GM06990 (cell line): ENCODE data around the gene NEUROD4.

Source experiments
- DNase-seq: peaks from one replicate; pipeline ENCODE4 v3.0.0-alpha.2; 2011; ENCODE audit not compliant: insufficient read length; ENCODE audit errors: extremely low read depth
- H3K27me3 ChIP-seq: replicated peaks from 2 replicates; pipeline ENCODE4 v1.6.0; 2011; ENCODE audit warnings: low read length; ENCODE audit not compliant: control insufficient read depth, insufficient read depth
- H3K36me3 ChIP-seq: 2 replicates; pipeline ENCODE4 v1.5.1; 2011; ENCODE audit warnings: low read length; ENCODE audit not compliant: control insufficient read depth, insufficient read depth
- H3K4me3 ChIP-seq: replicated peaks from 2 replicates; pipeline ENCODE4 v1.5.1; 2011; ENCODE audit warnings: low read depth, mild to moderate bottlenecking, control low read depth, low read length
- CTCF ChIP-seq: IDR thresholded peaks from 2 replicates; pipeline ENCODE4 v1.5.1; 2011; ENCODE audit warnings: low read length, control low read depth, mild to moderate bottlenecking, inconsistent platforms; ENCODE audit not compliant: insufficient read depth, poor library complexity, severe bottlenecking

NEUROD4 gene

GRCh38 chr12:54977155-54977554 lies 42.6 kb upstream of the NEUROD4 start:
- H3K4me3 ChIP-seq, result no peak overlapping the region

GRCh38 chr12:54977857-54978256 lies 41.9 kb upstream of the NEUROD4 start:
- H3K36me3 ChIP-seq, result peaks cover 2% of the 10 kb centered on the region
- no peak overlapping the region for H3K4me3 ChIP-seq
- DNase-seq, result no peak
- no peaks in the 10 kb centered on the region for H3K27me3 ChIP-seq
- TF ChIP-seq CTCF, result no peak

More at GRCh38 chr12:54977155-54977554, 42.6 kb upstream of the NEUROD4 start:
- Histone ChIP-seq H3K27me3 (no peaks in the 10 kb centered on the region), H3K36me3 (peaks cover 2% of the 10 kb centered on the region)
- DNase-seq, result no peak
- no peak for TF ChIP-seq CTCF

DNA sequence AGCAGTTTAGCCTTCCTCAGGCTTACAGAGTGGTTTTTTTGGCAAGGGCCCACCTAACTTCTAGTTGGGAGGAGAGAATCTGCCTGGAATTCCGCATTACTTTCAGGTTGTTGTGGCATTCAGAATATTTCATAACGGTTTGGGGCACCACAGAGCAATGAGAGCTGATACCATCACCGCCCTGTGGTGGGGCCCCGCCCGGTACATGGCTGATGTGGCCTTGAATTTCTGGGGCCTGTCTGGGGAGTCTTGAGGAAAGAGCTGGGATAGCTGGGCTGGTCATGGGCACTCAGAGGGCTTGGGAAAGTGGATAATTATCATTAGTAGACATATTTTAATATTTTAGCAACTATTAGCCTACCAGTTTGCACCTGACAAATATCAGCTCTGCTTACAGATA lies 39.4 kb upstream of the NEUROD4 start:
- Histone ChIP-seq H3K36me3 (no peaks in the 10 kb centered on the region; the same call in none of the 2 replicates), H3K4me3 (no peak overlapping the region), H3K27me3 (no peaks in the 10 kb centered on the region)
- no peak for DNase-seq
- TF ChIP-seq CTCF, result no peak

- no peaks in the 10 kb centered on the region for H3K27me3 ChIP-seq
- no peak for TF ChIP-seq CTCF
- H3K36me3 ChIP-seq, result no peaks in the 10 kb centered on the region; the same call in 1 of the 2 replicates
- no peak overlapping the region for H3K4me3 ChIP-seq
- no peak for DNase-seq
Measured at GRCh38 chr12:54981796-54982195, 38.0 kb upstream of the NEUROD4 start.

DNA sequence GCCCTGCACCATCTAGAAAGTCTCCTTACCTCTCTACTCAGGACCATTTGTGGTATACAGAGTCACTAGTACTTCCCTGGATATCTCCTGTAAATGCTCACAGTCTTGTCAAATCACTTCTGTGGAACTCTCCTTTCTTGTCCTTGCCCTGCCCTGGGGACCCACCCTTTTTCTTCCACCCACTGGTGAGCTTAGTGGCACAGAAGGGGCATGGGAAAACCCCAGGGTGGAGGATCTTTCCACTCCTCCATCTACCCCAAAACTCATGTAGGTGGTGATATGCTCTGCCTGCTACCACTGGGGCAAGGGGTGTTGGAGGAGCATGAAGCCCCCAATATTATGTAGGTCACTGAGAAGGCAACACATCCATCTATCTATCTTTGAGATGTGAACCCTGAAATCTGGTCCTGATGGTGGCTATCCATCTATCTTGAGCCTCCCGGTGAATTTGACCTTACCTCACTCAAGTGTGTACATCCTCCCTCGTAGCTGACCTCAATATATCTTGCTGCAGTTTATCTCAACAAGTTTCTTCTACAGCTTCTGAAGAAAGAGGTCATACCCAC lies 36.2 kb upstream of the NEUROD4 start:
- DNase-seq, result no peak
- H3K4me3 ChIP-seq, result peak overlapping the region; percentile 64
- TF ChIP-seq CTCF, result no peak
- no peaks in the 10 kb centered on the region for H3K27me3 ChIP-seq
- H3K36me3 ChIP-seq, result no peaks in the 10 kb centered on the region; the same call in 1 of the 2 replicates
